Motor neuron (in vitro differentiated cells): Measurements from ENCODE around the gene UGCG. TPM values are rescaled to one million over a fixed set of nuclear protein-coding genes. Genes with fewer than 3 reads are reported as not detected.
A peak's percentile ranks its signal among the peaks of the same experiment; 100 is the strongest.

Experiments
- ATAC-seq, 8 experiments: fragments of 200-7000 bp; cut with Tn5 transposase; replicated peaks in 6 of 8; 2 replicates each; pipeline ENCODE4 v1.8.0; 2021; ENCODE audit warnings: mild to moderate bottlenecking in 8 of 8, moderate library complexity in 8 of 8
- H3K27ac ChIP-seq, 2 donors: fragments of 250-450 bp; sonication (Bioruptor Pico); 2 replicates each; pipeline ENCODE4 v1.9.0; 2021; ENCODE audit warnings: antibody characterized with exemption in 2 of 2, mild to moderate bottlenecking in 2 of 2, moderate library complexity in 1 of 2
- H3K4me1 ChIP-seq, 2 donors: fragments of 250-450 bp; sonication (Bioruptor Pico); replicated peaks in 1 of 2; 2 replicates each; pipeline ENCODE4 v1.6.1; 2021; ENCODE audit warnings: antibody characterized with exemption in 2 of 2, mild to moderate bottlenecking in 2 of 2, moderate library complexity in 1 of 2
- H3K4me3 ChIP-seq, 5 donors: fragments of 250-450 bp; sonication (Bioruptor Pico); 2 replicates each; pipeline ENCODE4 v1.9.0; 2021; ENCODE audit warnings: antibody characterized with exemption in 5 of 5, mild to moderate bottlenecking in 5 of 5, moderate library complexity in 4 of 5
- WGBS, 10 experiments: fragments of 450-650 bp; shearing (Covaris generic); methylation state at CpG; one replicate each; pipeline ENCODE4 v1.0.0; 2022; 5-methylcytosine and 5-hydroxymethylcytosine counted together
- in situ Hi-C, 9 experiments: fragments of 400-800 bp; cut with MboI; loops; one replicate each; pipeline ENCODE4 v1.15.0; 2021; ENCODE audit warnings: low sequenced_read_pairs in 9 of 9, low pct_unique_long_range_greater_than_20kb in 2 of 9; ENCODE audit not compliant: unreplicated experiment in 9 of 9
- total RNA-seq, 8 experiments: library from RNA; unstranded; fragments of 300-600 nt; gene quantifications; 2 replicates each; pipeline versions ENCODE4 v1.2.3 to v1.2.4, GENCODE V29; 2022

UGCG gene
- 10 to 100 TPM in 7 of 8 experiments, 1 to 10 TPM in 1; 7.1 to 51.7 (median 28.2) TPM for total RNA-seq

DNA sequence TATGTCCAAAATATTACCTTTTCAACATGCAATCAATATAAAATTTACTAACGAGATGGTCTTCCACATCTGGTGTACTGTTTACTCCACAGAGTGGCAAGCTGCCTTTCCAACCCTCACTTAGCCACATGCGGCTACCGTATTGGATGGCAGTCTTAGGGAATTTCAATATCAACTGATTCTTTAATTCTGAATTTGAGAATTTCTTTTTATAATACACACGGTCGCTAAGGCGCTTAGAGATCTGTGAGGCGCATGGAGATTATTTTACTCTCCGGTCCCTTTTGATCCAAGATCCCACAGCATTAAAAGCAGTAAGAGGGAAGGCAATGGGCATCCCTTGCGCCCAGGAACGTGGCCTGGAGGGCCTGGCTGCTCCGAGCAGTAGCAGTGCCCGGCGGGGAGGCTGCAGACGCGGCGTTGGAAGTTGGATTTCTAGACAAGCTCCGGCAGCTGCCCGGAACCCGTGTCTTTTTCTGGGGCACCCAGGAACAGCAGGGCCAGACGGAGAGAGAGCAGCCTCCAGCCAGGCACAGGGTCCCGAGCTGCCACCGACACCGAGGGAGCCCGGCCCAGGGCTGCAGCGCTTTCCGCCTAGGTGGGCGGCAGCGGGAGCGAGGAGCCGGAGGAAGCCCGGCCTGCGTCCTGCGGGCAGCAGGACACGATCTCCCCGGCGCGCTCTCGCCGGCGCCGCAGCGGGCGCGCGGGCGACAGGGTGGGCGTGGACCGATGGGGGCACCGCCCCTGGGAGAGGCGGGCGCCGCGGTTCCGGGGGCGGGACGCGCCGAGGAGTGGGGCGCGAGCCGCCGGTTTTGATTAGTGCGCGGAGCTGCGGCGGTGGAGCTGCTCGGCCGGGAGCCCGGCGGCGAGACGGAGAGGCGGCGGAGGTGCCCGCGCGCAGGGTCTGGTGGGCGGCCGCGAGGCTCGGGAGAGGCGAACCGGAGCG lies at the start of gene UGCG:
Gene UGCG (plus strand): TSS at position 819 of the 946 bp plus-strand sequence. CDS start 402 bp downstream, outside the sequence.
- WGBS, 10 experiments, result 0 to 29% (median 15%) methylated on average over 4 to 11 of the region's 84 CpGs; no CpG with 5 or more reads in 1 of the 10 experiments
- Histone ChIP-seq H3K4me1 (peaks cover 3 to 9% of the 10 kb centered on the region in 2 donors), H3K4me3 (peak within 1 kb of the TSS; percentile 80 to 96 (median 89)), H3K27ac (peak within 1 kb of the TSS; percentile 82 to 90)
- ATAC-seq, result peak; percentile 85 to 91 (median 88)
- in situ Hi-C loops, result loop anchor here in 1 of 9 experiments (25.0 kb wide), 1 partner anchor 166 kb away; no protein-coding TSS in a partner anchor

DNA sequence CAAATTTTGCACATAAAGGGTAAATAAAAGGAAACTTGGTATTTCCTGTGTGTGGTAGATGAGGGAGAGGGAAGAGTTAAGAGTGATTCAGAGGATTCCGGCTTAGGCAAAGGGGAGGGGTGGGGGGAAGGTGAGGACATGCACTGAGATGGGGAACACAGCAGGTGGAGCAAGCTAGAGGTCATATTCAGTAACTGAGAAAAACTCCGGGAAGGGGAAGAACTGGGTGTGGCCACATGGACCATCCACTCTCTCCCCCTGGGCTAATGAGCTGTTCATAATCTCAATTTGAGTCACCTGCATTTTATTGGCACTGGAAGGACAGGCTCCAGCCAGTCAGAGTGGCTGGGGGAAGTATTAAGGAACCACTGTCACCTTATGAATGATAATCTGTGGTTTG lies 45.1 kb upstream of the UGCG start:
- Histone ChIP-seq H3K4me3 (no peak overlapping the region), H3K27ac (no peak overlapping the region), H3K4me1 (no peaks in the 10 kb centered on the region)
- ATAC-seq, result peak in 3 of 8 experiments; percentile 87 to 97 (median 92)
- in situ Hi-C loops, result no loop called here
- 0 to 100% (median 45%) methylated on average over 1 to 2 of the region's 2 CpGs; no CpG with 5 or more reads in 4 of the 10 experiments for WGBS, 10 experiments

DNA sequence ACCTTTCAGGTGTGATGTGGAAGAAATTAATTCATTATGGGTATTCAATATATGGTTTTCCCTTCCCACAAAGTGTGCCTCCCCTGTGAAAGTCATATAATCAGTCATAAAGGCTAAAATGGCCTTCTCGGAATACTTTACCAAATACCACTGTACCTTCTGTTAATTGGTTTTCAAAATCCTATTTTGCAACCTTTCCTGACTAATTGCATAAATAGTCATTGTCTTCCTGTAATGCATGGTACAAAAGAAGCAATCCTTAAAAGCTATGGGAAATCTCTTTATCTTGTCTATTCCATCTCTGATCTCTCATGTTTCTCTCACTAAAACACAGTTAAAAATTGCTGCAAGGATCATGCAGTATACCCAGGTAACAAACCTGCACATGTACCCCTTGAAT lies 44.3 kb upstream of the UGCG start:
- Histone ChIP-seq H3K4me3 (no peak overlapping the region), H3K27ac (no peak overlapping the region), H3K4me1 (no peaks in the 10 kb centered on the region)
- 63 to 100% (median 88%) methylated on average over 1 of the region's 1 CpG; no CpG with 5 or more reads in 1 of the 10 experiments for WGBS, 10 experiments
- ATAC-seq, result no peak
- in situ Hi-C loops, result no loop called here

DNA sequence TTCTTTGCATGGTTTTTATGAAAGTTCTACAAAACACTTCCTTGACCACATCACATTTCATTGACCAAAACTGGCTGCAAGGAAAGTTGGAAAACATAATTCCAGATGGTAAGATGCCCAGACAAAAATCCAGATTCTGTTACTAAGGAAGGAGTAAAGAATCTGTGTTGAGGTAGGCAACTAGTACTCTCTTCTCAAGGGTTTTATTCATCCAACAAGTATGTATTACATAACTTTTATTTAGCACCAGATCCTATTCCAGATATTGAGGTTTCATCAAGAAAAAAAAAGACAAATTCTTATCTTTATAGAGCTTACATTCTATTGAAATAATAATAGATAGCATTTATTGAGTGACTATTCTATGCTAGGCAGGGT lies 43.2 kb upstream of the UGCG start:
- Histone ChIP-seq H3K27ac (no peak overlapping the region), H3K4me3 (no peak overlapping the region), H3K4me1 (no peaks in the 10 kb centered on the region)
- ATAC-seq, result no peak
- in situ Hi-C loops, result no loop called here

DNA sequence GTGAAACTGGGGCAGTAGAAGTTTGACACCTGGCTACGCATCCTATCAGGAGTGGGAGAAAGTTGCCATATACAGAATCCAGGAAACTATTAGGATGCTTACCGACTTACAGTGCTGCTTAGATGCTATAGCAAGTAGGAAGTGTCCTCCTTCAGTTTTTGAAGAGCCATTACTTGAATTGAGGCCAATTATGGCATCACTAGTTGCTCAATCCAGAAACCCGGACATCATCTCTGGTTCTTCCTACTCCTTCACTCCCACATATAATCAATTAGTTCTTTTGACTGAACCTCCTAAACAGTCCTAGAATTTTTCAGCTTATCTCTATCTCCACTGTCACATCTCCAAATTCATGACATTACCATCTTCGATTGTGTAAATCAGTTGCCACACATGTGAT lies 41.8 kb upstream of the UGCG start:
- ATAC-seq, result no peak
- in situ Hi-C loops, result no loop called here
- no peak overlapping the region for H3K27ac ChIP-seq
- no peaks in the 10 kb centered on the region for H3K4me1 ChIP-seq
- H3K4me3 ChIP-seq, result no peak overlapping the region
- 40 to 100% (median 95%) methylated on average over 1 to 4 of the region's 4 CpGs; no CpG with 5 or more reads in 1 of the 10 experiments for WGBS, 10 experiments

DNA sequence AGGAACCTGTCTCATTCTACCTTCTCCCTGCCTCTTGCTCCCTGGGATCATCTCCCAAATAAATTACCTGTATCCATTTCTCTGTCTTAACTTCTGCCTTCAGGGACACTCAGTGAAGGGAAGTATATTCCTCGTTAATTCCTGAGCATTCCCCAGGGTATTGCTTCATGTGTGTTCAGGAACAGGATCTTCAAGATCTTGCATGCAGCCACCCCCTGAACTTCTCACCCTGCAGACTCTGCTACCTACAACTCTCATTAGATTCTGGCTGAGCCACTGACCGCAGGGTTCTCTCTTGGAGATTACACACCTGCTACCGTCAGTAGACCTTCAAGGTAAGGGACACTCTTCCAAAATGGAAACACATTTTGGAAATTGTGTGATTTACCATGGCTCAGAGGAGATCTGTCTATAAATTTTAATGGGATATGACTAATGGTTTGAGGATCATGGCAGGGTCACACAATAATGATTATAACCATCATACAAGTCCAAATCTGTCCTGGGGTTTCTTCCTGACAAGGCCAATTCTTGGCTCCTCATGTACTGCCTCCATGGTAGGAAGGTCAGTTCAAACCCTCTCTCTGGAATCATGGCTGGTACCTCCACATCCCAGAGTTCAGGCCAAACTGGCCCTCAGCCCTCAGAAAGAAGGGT lies 38.9 kb upstream of the UGCG start:
- WGBS, 10 experiments, result 70 to 100% (median 92%) methylated on average over 1 to 3 of the region's 3 CpGs; no CpG with 5 or more reads in 3 of the 10 experiments
- H3K4me1 ChIP-seq, result no peaks in the 10 kb centered on the region
- H3K4me3 ChIP-seq, result no peak overlapping the region
- in situ Hi-C loops, result no loop called here
- H3K27ac ChIP-seq, result no peak overlapping the region
- no peak for ATAC-seq

DNA sequence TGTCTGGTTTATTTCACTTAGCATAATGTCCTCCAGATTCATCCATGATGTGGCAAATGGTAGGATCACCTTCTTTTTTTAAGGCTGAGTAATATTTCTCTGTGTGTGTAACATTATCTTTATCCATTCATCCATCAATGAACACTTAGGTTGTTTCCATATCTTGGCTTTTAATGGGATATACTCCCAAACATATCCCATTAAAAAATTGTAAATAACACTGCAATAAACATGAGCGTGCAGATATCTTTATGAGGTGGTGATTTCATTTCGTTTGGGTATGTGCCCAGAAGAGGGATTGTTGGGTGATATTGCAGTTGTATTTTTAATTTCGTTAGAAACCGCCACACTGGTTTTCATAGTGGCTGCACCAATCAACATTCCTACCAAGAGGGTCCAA lies 36.2 kb upstream of the UGCG start:
- in situ Hi-C loops, result no loop called here
- Histone ChIP-seq H3K4me3 (no peak overlapping the region), H3K4me1 (no peaks in the 10 kb centered on the region)

DNA sequence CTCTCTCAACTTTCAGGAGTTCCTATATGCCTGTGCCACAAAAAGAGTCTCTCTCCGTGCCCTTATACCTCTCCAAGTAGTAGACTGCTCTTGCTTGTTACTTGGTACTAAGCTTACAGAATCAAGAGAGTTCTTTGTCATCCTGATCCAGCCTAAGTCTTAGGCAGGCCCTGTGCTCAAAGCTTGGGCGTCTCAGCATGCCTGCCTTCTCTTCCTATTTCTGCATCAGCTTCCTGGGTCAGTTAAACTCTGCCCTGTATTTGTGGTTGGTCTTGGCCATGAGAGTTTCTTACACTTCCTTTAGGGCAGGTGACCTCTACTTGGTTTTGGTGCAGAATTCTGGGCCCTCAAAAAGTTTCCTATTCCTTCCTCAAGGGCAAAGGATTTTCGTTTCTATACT lies 33.0 kb upstream of the UGCG start:
- in situ Hi-C loops, result no loop called here
- 0 to 90% (median 72%) methylated on average over 1 to 3 of the region's 3 CpGs; no CpG with 5 or more reads in 1 of the 10 experiments for WGBS, 10 experiments
- no peak for ATAC-seq
- no peak overlapping the region for H3K27ac ChIP-seq
- no peak overlapping the region for H3K4me3 ChIP-seq
- no peaks in the 10 kb centered on the region for H3K4me1 ChIP-seq

More for the DNA sequence above, 36.2 kb upstream of the UGCG start:
- 29 to 100% (median 92%) methylated on average over 1 to 4 of the region's 4 CpGs; no CpG with 5 or more reads in 1 of the 10 experiments for WGBS, 10 experiments
- no peak overlapping the region for H3K27ac ChIP-seq
- no peak for ATAC-seq

DNA sequence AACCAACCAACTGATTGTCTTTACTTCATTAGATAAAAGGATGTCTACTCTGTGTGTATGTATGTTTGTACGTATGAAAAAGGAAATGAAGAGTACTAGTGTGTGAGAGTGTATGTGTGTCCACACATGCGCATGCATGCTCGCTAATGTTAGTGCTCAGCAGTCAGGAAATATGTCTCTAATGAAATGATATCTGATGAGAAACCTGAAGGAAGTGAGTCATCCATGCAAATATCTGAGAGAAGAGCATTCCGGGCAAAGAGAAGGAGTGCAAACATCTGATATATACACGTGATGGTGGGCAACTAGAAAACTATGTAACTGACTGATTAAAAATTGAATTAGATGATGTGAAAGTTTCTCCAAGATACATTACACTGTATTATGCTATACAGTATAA lies 29.6 kb upstream of the UGCG start:
- Histone ChIP-seq H3K4me3 (no peak overlapping the region), H3K27ac (no peak overlapping the region), H3K4me1 (no peaks in the 10 kb centered on the region)
- 19 to 100% (median 76%) methylated on average over 3 to 5 of the region's 5 CpGs for whole genome bisulfite sequencing, 10 experiments
- peak in 5 of 8 experiments; percentile 37 to 99 (median 92) for ATAC-seq
- in situ Hi-C loops, result no loop called here

DNA sequence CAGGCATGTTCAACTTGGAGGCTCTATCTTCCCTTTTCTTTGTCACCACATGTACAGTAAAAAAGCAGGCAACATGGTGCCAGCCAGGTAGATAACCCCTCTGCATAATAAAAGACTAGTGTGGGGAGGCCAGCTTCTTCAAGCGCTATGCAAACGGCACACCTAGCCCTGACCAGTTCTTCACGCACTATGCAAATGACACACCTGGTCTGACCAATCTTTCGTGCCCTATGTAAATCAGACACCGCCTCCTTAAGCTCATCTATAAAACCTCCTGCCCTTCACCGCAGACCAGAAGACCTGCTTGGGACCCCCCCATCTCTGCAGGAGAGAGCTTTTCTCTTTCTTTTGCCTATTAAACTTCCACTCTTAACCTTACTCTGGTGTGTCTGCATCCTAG lies 28.1 kb upstream of the UGCG start:
- H3K4me3 ChIP-seq, result no peak overlapping the region
- ATAC-seq, result no peak
- H3K27ac ChIP-seq, result no peak overlapping the region
- H3K4me1 ChIP-seq, result no peaks in the 10 kb centered on the region
- in situ Hi-C loops, result no loop called here
- 71 to 100% (median 92%) methylated on average over 1 to 3 of the region's 6 CpGs; no CpG with 5 or more reads in 4 of the 10 experiments for WGBS, 10 experiments

DNA sequence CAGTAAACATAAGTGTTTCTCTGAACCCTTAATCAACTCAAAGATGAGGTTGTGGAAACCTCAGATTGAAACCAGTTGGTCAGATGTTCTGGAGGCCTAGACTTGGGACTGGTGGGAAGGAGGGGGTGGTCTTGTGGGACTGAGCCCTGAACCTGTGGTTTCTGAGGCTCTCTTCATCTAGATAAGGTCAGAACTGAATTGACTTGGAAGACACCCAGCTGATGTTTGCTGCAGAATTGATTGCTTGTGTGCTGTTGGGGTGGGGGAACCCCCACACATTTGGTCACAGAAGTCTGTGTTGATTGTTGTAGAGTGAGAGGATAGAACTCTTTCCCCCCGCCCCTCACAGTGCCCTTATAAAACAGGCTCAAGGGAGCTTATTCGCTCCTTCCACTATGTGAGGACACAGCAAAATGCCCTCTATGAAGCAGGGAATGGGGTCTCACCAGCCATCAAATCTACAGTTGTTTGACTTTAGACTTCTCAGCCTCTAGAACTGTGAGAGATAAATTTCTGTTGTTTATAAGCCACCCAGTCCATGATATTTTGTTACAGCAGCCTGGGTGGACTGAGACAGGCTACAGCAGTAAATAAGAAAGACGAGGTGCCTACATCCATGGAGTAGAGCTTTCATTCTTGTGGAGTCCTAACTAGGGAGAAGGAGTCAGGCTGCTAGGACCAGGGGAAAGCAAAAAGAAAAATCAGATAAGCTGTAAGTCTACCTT lies 25.7 kb upstream of the UGCG start:
- in situ Hi-C loops, result no loop called here
- no peak for ATAC-seq
- 50 to 100% (median 84%) methylated on average over 1 to 3 of the region's 3 CpGs; no CpG with 5 or more reads in 3 of the 10 experiments for WGBS, 10 experiments
- Histone ChIP-seq H3K27ac (no peak overlapping the region), H3K4me1 (no peaks in the 10 kb centered on the region), H3K4me3 (no peak overlapping the region)

DNA sequence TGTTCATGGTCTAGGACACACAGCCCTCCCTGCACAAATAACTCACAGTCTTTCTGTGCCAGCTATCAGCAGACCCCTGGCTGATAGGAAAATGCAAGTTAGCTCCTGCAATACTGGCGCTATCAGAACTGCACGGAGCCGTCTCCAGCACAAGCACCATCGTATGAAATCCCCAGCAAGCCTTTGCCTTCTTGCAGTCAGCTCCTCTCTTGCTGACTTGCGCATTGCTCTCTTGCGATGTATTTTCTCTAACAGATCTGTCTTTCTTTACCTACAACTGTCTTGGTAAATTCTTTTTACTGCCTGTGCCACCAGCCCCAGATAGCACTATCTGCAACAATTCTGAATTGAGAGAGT lies 25.1 kb upstream of the UGCG start:
- Histone ChIP-seq H3K4me3 (no peak overlapping the region), H3K4me1 (no peaks in the 10 kb centered on the region), H3K27ac (no peak overlapping the region)
- in situ Hi-C loops, result no loop called here
- ATAC-seq, result no peak
- 68 to 100% (median 73%) methylated on average over 2 to 5 of the region's 6 CpGs; no CpG with 5 or more reads in 3 of the 10 experiments for WGBS, 10 experiments

DNA sequence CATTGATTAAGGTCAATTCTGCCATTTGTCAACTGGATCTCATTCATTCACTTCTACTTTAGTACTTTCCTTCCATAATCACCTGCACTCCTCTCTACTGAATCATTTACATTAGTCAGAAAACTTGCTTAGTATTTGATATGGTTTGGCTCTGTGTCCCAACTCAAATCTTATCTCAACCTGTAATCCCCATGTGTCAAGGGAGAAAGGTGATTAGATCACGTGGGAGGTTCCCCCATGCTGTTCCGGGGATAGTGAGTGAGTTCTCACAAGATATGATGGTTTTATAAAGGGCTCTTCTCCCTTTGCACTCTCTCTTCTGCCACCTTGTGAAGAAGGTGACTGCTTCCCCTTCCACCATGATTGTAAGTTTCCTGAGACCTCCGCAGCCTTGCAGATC lies 23.7 kb upstream of the UGCG start:
- WGBS, 10 experiments, result 74 to 100% (median 89%) methylated on average over 1 to 3 of the region's 3 CpGs; no CpG with 5 or more reads in 1 of the 10 experiments
- no peaks in the 10 kb centered on the region for H3K4me1 ChIP-seq
- ATAC-seq, result no peak
- no peak overlapping the region for H3K4me3 ChIP-seq
- in situ Hi-C loops, result no loop called here
- H3K27ac ChIP-seq, result no peak overlapping the region
